SIG-M5 treated with dmso at 0.1 percent for 504 hours (cell line): ENCODE data around the gene MSH5.
A peak's percentile ranks its signal among the peaks of the same experiment; 100 is the strongest.
"Not testable (repeated sequence)": the region's sequence is repeated elsewhere in the genome, so short reads cannot be mapped to it uniquely, and the experiment has no call there.

Experiments used
- DNase-seq: peaks from one replicate; lab custom pipeline; 2025; ENCODE audit not compliant: unreplicated experiment; lab: John Stamatoyannopoulos, UW

The MSH5 gene

DNA sequence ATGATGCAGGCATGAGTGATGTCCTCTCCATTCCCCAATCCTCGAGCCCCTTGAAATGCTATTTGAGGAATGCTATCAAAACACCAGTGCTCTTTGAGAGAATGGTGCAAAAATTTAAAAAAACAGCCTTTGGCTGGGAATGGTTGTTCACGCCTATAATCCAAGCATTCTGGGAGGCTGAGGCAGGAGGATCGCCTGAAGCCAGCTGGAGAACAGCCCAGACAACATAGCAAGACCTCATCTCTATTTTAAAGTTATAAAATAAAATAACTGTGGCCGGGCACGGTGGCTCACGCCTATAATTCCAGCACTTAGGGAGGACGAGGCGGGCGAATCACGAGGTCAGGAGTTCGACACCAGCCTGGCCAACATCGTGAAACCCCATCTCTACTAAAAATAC lies 60.0 kb downstream of the MSH5 start:
- DNase-seq, result no peak

DNA sequence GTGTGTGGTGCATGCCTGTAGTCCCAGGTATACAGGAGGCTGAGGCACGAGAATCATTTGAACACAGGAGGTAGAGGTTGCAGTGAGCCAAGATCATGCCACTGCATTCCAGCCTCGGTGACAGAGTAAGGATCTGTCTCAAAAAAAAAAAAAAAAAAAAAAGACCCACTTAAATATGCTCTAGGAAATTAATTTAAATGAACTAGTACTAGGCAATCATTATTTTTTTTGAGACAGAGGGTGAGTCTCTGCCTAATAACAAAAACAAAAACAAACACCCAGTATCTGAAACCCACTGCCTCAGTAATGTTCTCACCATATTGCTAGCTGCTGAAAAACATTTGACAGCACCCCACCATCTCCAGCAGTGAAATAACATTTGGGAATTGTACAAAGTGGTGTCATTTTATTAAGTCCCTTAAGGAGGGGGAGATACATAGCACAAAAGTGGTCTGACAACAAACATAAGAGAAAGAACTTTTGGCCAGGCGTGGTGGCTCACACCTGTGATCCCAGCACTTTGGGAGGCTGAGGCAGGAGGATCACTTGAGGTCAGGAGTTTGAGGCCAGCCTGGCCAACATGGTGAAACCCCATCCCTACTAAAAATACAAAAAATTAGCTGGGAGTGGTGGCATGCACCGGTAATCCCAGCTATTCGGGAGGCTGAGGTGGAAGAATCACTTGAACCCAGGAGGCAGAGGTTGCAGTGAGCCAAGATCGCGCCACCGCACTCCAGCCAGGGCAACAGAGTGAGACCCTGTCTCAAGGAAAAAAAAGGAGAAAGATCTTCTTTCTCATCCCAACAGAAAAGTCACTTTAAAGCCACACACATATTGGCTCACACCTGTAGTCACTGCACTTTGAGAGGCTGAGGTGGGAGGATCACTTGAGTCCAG lies 61.5 kb downstream of the MSH5 start:
- not testable (repeated sequence) for DNase-seq

DNA sequence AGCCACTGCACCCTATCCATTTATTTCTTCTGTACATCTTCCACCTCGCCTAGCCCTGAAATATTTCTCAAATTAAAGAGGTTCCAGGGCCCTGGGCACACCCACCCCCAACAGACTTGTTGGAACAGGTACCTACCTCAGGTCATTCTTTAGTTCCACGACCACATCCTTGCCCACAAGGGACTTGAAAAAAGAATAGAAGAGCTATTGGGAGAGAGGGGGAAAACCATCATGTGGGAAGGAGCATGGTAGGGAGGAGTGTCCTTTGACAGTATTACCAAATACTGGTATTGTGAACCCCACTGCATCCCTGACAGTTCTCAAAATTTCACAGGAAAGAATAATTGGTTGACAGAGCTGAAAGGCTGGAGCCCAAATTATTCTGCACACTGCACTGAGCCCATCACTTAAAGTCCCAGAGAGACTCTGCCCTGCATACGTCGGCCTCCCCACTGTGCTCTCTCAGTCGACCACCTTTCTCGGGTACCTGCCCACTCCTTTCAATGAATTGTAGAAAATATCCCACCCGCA lies 66.2 kb downstream of the MSH5 start:
- DNase-seq, result no peak

DNA sequence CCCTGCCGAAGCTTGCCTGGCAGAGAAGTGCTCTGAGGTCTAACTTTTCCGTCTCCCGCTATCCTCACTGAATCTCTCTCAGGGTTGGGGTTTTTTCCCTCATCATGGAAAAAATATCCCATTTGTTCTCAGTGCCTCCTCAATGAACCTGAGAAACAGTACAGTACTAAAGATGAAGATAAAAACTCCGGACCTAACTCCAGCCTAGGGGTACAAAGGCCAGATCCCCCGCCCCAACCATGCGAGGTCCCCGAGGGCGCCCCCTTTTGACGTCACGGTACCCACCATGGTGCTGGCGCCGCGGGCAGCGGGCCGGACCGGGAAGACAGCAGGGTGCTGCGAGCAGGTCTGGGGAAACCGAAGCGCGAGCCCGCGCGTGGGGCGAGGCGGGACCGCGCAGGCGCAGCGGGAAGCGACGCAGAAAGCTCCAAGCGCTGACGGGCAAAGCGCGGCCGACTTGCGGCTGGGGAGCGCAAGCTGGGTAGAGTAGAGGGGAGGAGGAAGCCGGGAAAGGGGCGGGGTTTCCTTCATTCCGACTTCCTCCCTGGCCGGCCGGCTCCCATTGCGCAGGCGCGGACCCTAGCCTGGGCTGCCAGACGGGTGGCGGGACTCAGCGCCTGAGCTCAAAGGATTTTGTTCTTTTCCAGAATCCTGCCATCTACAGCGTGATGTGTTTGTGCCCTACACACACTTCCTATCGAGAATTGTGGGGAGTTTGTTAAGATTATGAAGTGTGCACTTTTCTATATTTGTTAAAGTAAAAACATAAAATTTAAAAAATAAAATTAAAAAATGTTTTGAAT lies 66.9 kb downstream of the MSH5 start, which contains the start of gene LSM2:
Gene LSM2, minus strand, starts transcription at position 497 of the 803 bp plus-strand sequence. Its CDS starts 209 bp downstream, at position 288.
- peak; percentile 92 for DNase-seq

DNA sequence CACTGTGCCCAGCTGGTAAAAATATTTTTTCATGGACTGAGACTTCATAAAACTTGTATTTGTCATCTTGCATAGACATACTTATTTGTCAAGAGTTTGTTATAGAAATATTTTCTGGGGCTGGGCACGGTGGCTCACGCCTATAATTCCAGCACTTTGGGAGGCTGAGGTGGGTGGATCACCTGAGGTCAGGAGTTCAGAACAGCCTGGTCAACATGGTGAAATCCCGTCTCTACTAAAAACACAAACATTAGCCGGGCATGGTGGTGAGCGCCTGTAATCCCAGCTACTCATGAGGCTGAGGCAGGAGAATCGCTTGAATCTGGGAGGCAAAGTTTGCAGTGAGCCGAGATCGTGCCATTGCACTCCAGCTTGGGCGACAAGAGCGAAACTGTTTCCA lies 68.8 kb downstream of the MSH5 start:
- not testable (repeated sequence) for DNase-seq

DNA sequence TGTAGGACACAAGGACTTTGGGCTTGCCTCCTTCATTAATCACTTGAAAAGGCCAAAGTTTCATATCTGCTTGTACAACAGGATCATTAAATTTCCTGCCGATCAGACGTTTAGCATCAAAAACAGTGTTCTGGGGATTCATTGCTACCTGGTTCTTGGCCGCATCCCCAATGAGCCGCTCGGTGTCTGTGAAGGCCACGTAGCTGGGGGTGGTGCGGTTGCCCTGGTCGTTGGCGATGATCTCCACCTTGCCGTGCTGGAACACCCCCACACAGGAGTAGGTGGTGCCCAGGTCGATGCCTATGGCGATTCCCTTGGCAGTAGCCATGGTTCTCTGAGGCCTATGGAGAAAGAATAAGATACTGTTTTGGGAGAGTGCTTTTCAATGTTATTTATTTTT lies 71.8 kb downstream of the MSH5 start:
- DNase-seq, result no peak
